H1 (cell line): ENCODE measurements around the gene TRUB1. TPM values are rescaled to one million over a fixed set of nuclear protein-coding genes. Genes with fewer than 3 reads are reported as not detected.

Experiments
- KDM4A ChIP-seq: IDR thresholded peaks from one replicate; pipeline ENCODE4 v1.7.1; 2012; ENCODE audit warnings: low read depth, mild to moderate bottlenecking, moderate library complexity, low read length, inconsistent platforms; ENCODE audit not compliant: severe bottlenecking
- polyA plus RNA-seq, 7 experiments: library from polyadenylated mRNA; depleted of rRNA in 3 of 7; stranded (reverse) in 5 of 7; unstranded in 2 of 7; fragments of >200 nt in 5 of 7; fragments of 200-250 nt in 2 of 7; gene quantifications; 1 replicate in 5 of 7; 2 replicates in 1 of 7; 4 replicates in 1 of 7; pipeline versions ENCODE4 v1.2.1 to v1.2.3, GENCODE V29; 2011 to 2013; ENCODE audit warnings: missing spikeins in 2 of 7, mixed read lengths in 2 of 7
- total RNA-seq: library from RNA; stranded (reverse); fragmentation: NEBNext Ultra II Directional; extraction: Animal tissue kit (Norgen Biotek cat#: 25700); gene quantifications from 2 replicates; pipeline ENCODE4 v1.2.1, GENCODE V29; 2021

Gene TRUB1
- total and polyA plus RNA-seq, 2 of the 8 experiments (the other 6 are each of a cell fraction or from before 2014, with no cell fraction given): 6.3 to 22.2 TPM

DNA sequence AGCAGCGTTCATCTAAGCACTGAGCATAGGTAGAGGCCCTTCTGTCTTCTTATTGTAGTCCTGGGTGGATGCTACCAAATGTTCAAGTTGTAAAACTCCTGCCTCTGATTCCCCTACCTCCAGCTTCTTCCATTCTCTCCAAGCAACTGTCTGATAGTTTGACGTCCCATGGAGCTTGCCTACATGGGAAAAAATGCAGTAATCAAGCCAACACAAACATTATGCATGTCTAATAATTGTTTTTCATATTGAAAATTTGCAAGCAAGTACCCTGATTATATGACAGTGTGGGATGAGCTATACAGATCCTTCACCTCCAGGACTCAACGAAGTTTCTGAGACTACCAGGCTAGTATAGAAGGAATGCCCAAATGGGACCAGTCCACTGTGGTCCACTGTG is 31.0 kb upstream of the TRUB1 start (continued):
- no peak for TF ChIP-seq KDM4A
